OCI-LY7 (cell line): ENCODE measurements around the gene PIK3IP1. TPM values are rescaled to one million over a fixed set of nuclear protein-coding genes. Genes with fewer than 3 reads are reported as not detected.
"Not testable (repeated sequence)": the region's sequence is repeated elsewhere in the genome, so short reads cannot be mapped to it uniquely, and the experiment has no call there.

Experiments used
- BruUV-seq: library from RNA; stranded (reverse); fragments of 400-500 nt; replicated peaks from 2 replicates; lab custom pipeline; 2021; lab: Mats Ljungman, UMichigan
- CTCF ChIA-PET: fragments of 300-600 bp; sonication (Branson Sonifier 250); formaldehyde crosslinking; loops from one replicate; lab custom pipeline; 2022; ENCODE audit warnings: antibody characterized with exemption; ENCODE audit not compliant: unreplicated experiment; lab: Charles Lee
- POLR2A ChIA-PET: fragments of 300-600 bp; sonication (Branson Sonifier 250); formaldehyde crosslinking; loops from one replicate; lab custom pipeline; 2022; ENCODE audit warnings: antibody characterized with exemption; lab: Charles Lee
- DNase-seq: peaks from one replicate; pipeline ENCODE4 v3.0.0-alpha.2; 2015; ENCODE audit warnings: low spot score
- H2AFZ ChIP-seq: fragments of 200-600 bp; sonication (generic), shearing (Covaris generic); 2 replicates; pipeline ENCODE4 v1.6.1; 2014; ENCODE audit warnings: mild to moderate bottlenecking, antibody characterized with exemption, low read length, moderate library complexity
- H3K27ac ChIP-seq: fragments of 200-600 bp; sonication (generic); 2 replicates; pipeline ENCODE4 v1.5.1; 2014; ENCODE audit warnings: mixed run types, low read depth, mild to moderate bottlenecking, moderate library complexity, low read length, inconsistent platforms; ENCODE audit not compliant: poor library complexity, severe bottlenecking
- H3K36me3 ChIP-seq: fragments of 200-600 bp; sonication (generic); 2 replicates; pipeline ENCODE4 v1.6.1; 2014; ENCODE audit warnings: mild to moderate bottlenecking, antibody characterized with exemption, low read length, moderate library complexity, mixed read lengths; ENCODE audit not compliant: insufficient read depth
- H3K4me1 ChIP-seq: fragments of 200-600 bp; sonication (generic); 2 replicates; pipeline ENCODE4 v1.5.1; 2014; ENCODE audit warnings: mild to moderate bottlenecking, low read length; ENCODE audit not compliant: insufficient read depth, poor library complexity, severe bottlenecking
- H3K4me2 ChIP-seq: fragments of 200-600 bp; sonication (generic); 2 replicates; pipeline ENCODE4 v1.6.1; 2014; ENCODE audit warnings: mild to moderate bottlenecking, low read length
- H3K4me3 ChIP-seq: fragments of 200-600 bp; sonication (generic); 2 replicates; pipeline ENCODE4 v1.5.1; 2014; ENCODE audit warnings: mild to moderate bottlenecking, low read depth, low read length; ENCODE audit not compliant: poor library complexity, severe bottlenecking
- H3K79me2 ChIP-seq: fragments of 200-600 bp; sonication (generic); 2 replicates; pipeline ENCODE4 v1.6.1; 2016; ENCODE audit warnings: low read depth, mild to moderate bottlenecking, low read length, moderate library complexity, mixed read lengths; ENCODE audit not compliant: insufficient read depth
- H3K9me2 ChIP-seq: fragments of 200-600 bp; sonication (generic); 2 replicates; pipeline ENCODE4 v1.6.1; 2016; ENCODE audit warnings: mild to moderate bottlenecking, low read length, mixed read lengths; ENCODE audit not compliant: insufficient read depth
- H3K9me3 ChIP-seq: fragments of 200-600 bp; sonication (generic); 2 replicates; pipeline ENCODE4 v1.6.1; 2014; ENCODE audit warnings: mild to moderate bottlenecking, mixed run types, low read length, mixed read lengths
- H4K20me1 ChIP-seq: fragments of 200-600 bp; sonication (generic); 2 replicates; pipeline ENCODE4 v1.6.1; 2014; ENCODE audit warnings: mild to moderate bottlenecking, antibody characterized with exemption, low read length, moderate library complexity, mixed read lengths; ENCODE audit not compliant: insufficient read depth
- EZH2phosphoT487 ChIP-seq: fragments of 200-600 bp; sonication (generic); IDR thresholded peaks from 2 replicates; pipeline ENCODE4 v1.6.1; 2018; ENCODE audit warnings: low read depth, borderline replicate concordance, mild to moderate bottlenecking, mixed run types, antibody characterized with exemption, low read length, moderate library complexity, mixed read lengths
- intact Hi-C: fragments of 100-400 bp; cut with micrococcal nuclease; formaldehyde crosslinking; loops from one replicate; pipeline ENCODE4 v1.10.0; 2022; ENCODE audit not compliant: unreplicated experiment
- total RNA-seq, 2 experiments: library from RNA; depleted of rRNA in 1 of 2; stranded (reverse); fragments of >200 nt in 1 of 2; shearing (Covaris generic) in 1 of 2; gene quantifications; 2 replicates each; pipeline ENCODE4 v1.2.3, GENCODE V29; 2014 to 2022
- TF ChIP-seq, protein P1 (sequence below): fragments of 200-600 bp; sonication (generic); conservative IDR thresholded peaks from 2 replicates; pipeline ENCODE4 v1.5.1; 2014; ENCODE audit warnings: mild to moderate bottlenecking, antibody characterized with exemption, low read length, moderate library complexity, mixed read lengths

Gene PIK3IP1
- total RNA-seq, 2 experiments from 2014 or later, result 17.1 to 20.4 TPM

DNA sequence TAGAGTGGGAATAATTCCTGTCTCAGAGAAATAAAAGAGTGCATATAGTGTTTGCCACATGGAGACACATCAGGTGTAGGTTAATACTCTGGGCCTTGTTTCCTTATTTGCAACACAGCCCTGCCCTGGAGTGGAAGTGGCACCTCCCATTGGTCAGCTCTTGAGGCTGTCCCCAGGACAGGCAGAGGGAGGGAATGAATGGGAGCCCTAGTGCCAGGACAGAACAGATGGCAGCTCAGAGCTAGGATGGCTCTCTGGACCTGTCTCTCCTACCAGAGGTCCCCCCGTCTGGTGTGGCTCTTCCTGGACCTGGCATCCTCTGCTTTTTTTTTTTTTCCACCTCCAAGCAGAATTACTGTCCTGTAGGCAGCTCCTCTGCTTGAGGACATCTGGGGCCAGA is 44.6 kb downstream of the PIK3IP1 start:
- Histone ChIP-seq H2AFZ (no peak overlapping the region), H3K4me2 (no peak overlapping the region), H3K27ac (no peak overlapping the region), H3K36me3 (no peaks in the 10 kb centered on the region), H3K4me1 (peaks cover 7% of the 10 kb centered on the region), H3K9me3 (no peaks in the 10 kb centered on the region), H3K79me2 (no peaks in the 10 kb centered on the region), H3K4me3 (no peak overlapping the region), H4K20me1 (no peaks in the 10 kb centered on the region), H3K9me2 (no peaks in the 10 kb centered on the region)
- intact Hi-C loops, result no loop called here
- DNase-seq, result no peak
- ChIA-PET CTCF (no interaction called here), POLR2A (interaction anchor here (1.0 kb wide), 3 partner anchors 20 to 93 kb away, joined by 3 to 5 read pairs (median 3); no protein-coding TSS in a partner anchor)
- no TSS peak for BruUV-seq
- TF ChIP-seq, protein P1, sequence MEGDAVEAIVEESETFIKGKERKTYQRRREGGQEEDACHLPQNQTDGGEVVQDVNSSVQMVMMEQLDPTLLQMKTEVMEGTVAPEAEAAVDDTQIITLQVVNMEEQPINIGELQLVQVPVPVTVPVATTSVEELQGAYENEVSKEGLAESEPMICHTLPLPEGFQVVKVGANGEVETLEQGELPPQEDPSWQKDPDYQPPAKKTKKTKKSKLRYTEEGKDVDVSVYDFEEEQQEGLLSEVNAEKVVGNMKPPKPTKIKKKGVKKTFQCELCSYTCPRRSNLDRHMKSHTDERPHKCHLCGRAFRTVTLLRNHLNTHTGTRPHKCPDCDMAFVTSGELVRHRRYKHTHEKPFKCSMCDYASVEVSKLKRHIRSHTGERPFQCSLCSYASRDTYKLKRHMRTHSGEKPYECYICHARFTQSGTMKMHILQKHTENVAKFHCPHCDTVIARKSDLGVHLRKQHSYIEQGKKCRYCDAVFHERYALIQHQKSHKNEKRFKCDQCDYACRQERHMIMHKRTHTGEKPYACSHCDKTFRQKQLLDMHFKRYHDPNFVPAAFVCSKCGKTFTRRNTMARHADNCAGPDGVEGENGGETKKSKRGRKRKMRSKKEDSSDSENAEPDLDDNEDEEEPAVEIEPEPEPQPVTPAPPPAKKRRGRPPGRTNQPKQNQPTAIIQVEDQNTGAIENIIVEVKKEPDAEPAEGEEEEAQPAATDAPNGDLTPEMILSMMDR, result no peak
- TF ChIP-seq EZH2phosphoT487, result no peak

DNA sequence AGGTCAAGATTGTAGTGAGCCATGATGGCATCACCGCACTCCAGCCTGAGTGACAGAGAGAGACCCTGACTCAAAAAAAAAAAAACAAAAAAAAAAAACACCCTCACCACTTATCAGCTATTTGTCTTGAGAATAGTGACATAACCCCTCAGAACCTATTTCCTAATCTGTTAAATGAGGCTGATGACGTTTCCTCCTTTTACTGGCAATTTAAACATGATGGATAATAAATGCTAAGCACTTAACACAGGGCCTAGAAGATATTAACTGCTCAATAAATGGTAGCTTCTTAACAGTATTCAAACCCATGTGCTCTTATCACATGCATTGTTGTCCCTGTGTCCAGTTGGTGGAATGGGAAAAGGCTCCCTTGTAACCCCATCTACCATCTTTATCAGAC is 45.6 kb downstream of the PIK3IP1 start:
- Histone ChIP-seq H3K79me2 (no peaks in the 10 kb centered on the region), H3K9me3 (no peaks in the 10 kb centered on the region), H3K27ac (no peak overlapping the region), H3K4me2 (no peak overlapping the region), H3K4me1 (peaks cover 7% of the 10 kb centered on the region), H2AFZ (no peak overlapping the region), H3K4me3 (no peak overlapping the region), H4K20me1 (no peaks in the 10 kb centered on the region), H3K9me2 (no peaks in the 10 kb centered on the region), H3K36me3 (no peaks in the 10 kb centered on the region)
- DNase-seq, result no peak
- intact Hi-C loops, result no loop called here
- no TSS peak for BruUV-seq
- CTCF ChIA-PET, result no interaction called here
- POLR2A ChIA-PET, result interaction anchor here (1.0 kb wide), 1 partner anchor 20 kb away, joined by 3 read pairs; no protein-coding TSS in a partner anchor
- TF ChIP-seq, protein P1, result no peak
- no peak for TF ChIP-seq EZH2phosphoT487

DNA sequence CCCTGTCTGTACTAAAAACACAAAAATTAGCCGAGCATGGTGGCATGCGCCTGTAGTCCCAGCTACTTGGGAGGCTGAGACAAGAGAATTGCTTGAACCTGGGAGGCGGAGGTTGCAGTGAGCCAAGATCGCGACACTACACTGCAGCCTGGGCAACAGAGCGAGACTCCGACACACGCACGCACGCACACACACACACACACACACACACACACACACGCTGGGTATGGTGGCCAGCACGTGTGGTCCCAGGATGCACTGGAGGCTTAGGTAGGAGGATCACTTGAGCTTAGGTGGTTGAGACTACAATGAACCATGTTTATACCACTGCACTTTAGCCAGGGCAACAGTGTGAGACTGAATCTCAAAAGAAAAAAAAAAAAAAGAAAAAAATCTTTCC is 46.3 kb downstream of the PIK3IP1 start:
- H2AFZ ChIP-seq, H3K9me2 ChIP-seq, H3K4me1 ChIP-seq, H3K79me2 ChIP-seq, H3K4me2 ChIP-seq, intact Hi-C loops, H3K27ac ChIP-seq, H4K20me1 ChIP-seq, H3K4me3 ChIP-seq, DNase-seq, H3K36me3 ChIP-seq, H3K9me3 ChIP-seq, BruUV-seq, CTCF ChIA-PET, POLR2A ChIA-PET: not testable (repeated sequence)
